Measurements from ENCODE around the gene FPGS.

The FPGS gene

DNA sequence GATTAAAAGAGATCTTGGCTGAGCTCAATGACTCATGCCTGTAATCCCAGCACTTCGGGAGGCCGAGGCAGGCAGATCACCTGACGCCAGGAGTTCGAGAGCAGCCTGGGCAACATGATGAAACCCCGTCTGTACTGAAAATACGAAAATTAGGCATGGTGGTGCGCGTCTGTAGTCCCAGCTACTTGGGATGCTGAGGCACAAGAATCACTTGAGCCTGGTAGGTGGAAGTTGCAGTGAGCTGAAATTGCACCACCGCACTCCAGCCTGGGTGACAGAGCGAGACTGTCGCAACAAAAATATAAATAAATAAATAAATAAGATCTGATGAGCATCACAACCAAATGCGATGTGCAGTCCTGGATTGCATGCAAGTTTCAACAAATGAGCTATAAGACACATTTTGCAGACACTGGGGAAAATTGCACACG, 60.5 kb downstream of the FPGS start:
- H3K27ac ChIP-seq (ENCODE audit: low read depth, low read length, poor library complexity, severe bottlenecking): no peak overlapping the region

More for the DNA sequence above, 60.5 kb downstream of the FPGS start:
- no peaks in the 10 kb centered on the region for H3K79me2 ChIP-seq (ENCODE audit: insufficient read depth, low read length)
- TF ChIP-seq, protein P1, sequence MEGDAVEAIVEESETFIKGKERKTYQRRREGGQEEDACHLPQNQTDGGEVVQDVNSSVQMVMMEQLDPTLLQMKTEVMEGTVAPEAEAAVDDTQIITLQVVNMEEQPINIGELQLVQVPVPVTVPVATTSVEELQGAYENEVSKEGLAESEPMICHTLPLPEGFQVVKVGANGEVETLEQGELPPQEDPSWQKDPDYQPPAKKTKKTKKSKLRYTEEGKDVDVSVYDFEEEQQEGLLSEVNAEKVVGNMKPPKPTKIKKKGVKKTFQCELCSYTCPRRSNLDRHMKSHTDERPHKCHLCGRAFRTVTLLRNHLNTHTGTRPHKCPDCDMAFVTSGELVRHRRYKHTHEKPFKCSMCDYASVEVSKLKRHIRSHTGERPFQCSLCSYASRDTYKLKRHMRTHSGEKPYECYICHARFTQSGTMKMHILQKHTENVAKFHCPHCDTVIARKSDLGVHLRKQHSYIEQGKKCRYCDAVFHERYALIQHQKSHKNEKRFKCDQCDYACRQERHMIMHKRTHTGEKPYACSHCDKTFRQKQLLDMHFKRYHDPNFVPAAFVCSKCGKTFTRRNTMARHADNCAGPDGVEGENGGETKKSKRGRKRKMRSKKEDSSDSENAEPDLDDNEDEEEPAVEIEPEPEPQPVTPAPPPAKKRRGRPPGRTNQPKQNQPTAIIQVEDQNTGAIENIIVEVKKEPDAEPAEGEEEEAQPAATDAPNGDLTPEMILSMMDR (IDR thresholded peaks at IDR 0.05; ENCODE audit: low read length): no peak
- no peak for TF ChIP-seq EZH2 (IDR thresholded peaks at IDR 0.05; ENCODE audit: borderline replicate concordance, low read length)
- H3K9me2 ChIP-seq (ENCODE audit: low read depth, low read length): no peaks in the 10 kb centered on the region
- no peaks in the 10 kb centered on the region for H3F3A ChIP-seq (ENCODE audit: insufficient read depth, low read length)
- H3K36me3 ChIP-seq (ENCODE audit: insufficient read depth, low read length): no peaks in the 10 kb centered on the region
- H3K9ac ChIP-seq (ENCODE audit: low read length): no peak overlapping the region
- no peaks in the 10 kb centered on the region for H3K9me3 ChIP-seq (ENCODE audit: low read length)
- peaks cover 30% of the 10 kb centered on the region for H3K4me1 ChIP-seq (ENCODE audit: insufficient read depth, low read length, severe bottlenecking)
- no peak overlapping the region for H3K4me3 ChIP-seq (ENCODE audit: low read depth, low read length, poor library complexity, severe bottlenecking)
- H4K20me1 ChIP-seq (ENCODE audit: insufficient read depth, low read length): no peaks in the 10 kb centered on the region
- H2AFZ ChIP-seq (ENCODE audit: low read length): no peak overlapping the region
- no peak overlapping the region for H3K4me2 ChIP-seq (ENCODE audit: low read length)
- no peaks in the 10 kb centered on the region; the same call in 1 of the 2 replicates for H3K27me3 ChIP-seq (ENCODE audit: insufficient read depth, low read length)
